Neutrophil (primary cell): ENCODE measurements around the gene LDB3.

Experiments
- H3K27ac ChIP-seq: fragments of 200-600 bp; sonication (generic); 2 replicates; pipeline ENCODE4 v1.5.1; 2016; ENCODE audit warnings: mild to moderate bottlenecking, moderate library complexity
- H3K27me3 ChIP-seq: fragments of 200-600 bp; sonication (generic); 2 replicates; pipeline ENCODE4 v1.6.0; 2016; ENCODE audit warnings: mild to moderate bottlenecking
- H3K36me3 ChIP-seq: fragments of 200-600 bp; sonication (generic); 2 replicates; pipeline ENCODE4 v1.5.1; 2017
- H3K4me1 ChIP-seq, 2 experiments: fragments of 200-600 bp in 1 of 2; sonication (generic) in 1 of 2; 1 replicate in 1 of 2; 2 replicates in 1 of 2; pipeline versions ENCODE4 v1.5.1 to v1.6.1; 2013 to 2016; ENCODE audit warnings: low read depth in 1 of 2, low read length in 1 of 2, mild to moderate bottlenecking in 1 of 2, moderate library complexity in 1 of 2; ENCODE audit not compliant: control insufficient read depth in 1 of 2, insufficient read depth in 1 of 2
- H3K4me3 ChIP-seq, 2 experiments: fragments of 200-600 bp in 1 of 2; sonication (generic) in 1 of 2; 1 replicate in 1 of 2; 2 replicates in 1 of 2; pipeline ENCODE4 v1.5.1; 2013 to 2016; ENCODE audit warnings: low read depth in 1 of 2, low read length in 1 of 2, mild to moderate bottlenecking in 1 of 2, moderate library complexity in 1 of 2
- H3K9me3 ChIP-seq: fragments of 200-600 bp; sonication (generic); 2 replicates; pipeline ENCODE4 v1.5.1; 2016
- TF ChIP-seq, protein P1 (sequence below): fragments of 200-600 bp; sonication (generic); IDR thresholded peaks from 2 replicates; pipeline ENCODE4 v1.5.1; 2016; ENCODE audit warnings: antibody characterized with exemption

LDB3 gene

DNA sequence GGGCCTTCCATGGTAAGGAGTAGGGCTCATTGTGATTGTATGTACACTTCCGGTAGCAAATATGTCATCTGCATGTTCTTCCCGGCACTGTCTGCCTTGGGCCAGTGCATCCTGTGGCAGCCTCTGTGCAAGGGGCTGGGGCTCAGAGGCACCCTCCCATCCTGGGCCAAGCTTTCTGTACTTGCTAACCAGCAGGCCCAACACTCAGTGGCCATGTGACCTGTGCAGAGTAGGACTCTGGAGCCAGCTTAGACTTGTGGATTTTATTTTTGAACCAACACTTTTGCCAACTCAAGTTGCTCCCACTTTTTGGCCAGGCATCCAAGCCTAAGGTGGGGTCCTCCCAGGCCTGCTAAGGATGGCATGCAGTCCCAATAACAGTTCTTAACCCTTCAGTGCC is 25.0 kb downstream of the LDB3 start:
- H3K27ac ChIP-seq, result no peak overlapping the region
- no peaks in the 10 kb centered on the region for H3K9me3 ChIP-seq
- H3K27me3 ChIP-seq, result peaks cover 5% of the 10 kb centered on the region
- TF ChIP-seq, protein P1, sequence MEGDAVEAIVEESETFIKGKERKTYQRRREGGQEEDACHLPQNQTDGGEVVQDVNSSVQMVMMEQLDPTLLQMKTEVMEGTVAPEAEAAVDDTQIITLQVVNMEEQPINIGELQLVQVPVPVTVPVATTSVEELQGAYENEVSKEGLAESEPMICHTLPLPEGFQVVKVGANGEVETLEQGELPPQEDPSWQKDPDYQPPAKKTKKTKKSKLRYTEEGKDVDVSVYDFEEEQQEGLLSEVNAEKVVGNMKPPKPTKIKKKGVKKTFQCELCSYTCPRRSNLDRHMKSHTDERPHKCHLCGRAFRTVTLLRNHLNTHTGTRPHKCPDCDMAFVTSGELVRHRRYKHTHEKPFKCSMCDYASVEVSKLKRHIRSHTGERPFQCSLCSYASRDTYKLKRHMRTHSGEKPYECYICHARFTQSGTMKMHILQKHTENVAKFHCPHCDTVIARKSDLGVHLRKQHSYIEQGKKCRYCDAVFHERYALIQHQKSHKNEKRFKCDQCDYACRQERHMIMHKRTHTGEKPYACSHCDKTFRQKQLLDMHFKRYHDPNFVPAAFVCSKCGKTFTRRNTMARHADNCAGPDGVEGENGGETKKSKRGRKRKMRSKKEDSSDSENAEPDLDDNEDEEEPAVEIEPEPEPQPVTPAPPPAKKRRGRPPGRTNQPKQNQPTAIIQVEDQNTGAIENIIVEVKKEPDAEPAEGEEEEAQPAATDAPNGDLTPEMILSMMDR, result no peak
- no peaks in the 10 kb centered on the region for H3K4me1 ChIP-seq
- H3K36me3 ChIP-seq, result no peaks in the 10 kb centered on the region
- no peak overlapping the region for H3K4me3 ChIP-seq

DNA sequence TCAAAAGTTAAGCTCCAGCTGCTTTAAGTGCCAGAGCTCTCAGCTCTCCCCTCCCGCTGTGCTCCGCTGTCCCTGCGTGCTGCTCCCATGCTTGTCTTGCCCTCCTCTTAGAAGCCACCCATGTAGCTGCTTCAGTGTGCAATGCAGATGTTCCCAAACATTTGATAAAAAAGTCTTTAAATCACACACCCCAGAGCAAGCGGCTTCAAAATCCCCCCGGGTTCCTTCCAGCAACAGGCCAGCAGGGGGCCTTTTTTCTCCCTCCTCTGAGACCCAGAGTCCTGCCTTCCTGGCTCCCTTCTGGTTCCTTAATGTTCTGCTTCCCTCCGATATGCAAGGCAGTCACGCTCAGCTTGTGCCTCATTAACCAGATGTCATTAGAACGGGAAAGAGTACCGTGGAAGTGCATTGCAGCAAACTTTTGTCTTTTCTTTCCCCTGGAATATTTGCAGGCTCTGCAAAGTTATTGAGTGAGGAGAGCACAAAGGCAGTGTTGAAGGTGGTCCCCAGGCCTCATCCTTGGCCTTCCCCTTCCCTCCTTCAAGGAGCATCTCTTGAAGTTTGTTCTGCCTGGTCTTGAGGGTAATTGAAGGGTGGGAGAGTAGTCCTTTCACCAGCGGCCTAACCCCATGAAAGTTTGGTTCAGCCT is 25.5 kb downstream of the LDB3 start:
- Histone ChIP-seq H3K27me3 (peaks cover 5% of the 10 kb centered on the region), H3K9me3 (no peaks in the 10 kb centered on the region), H3K36me3 (no peaks in the 10 kb centered on the region), H3K4me1 (no peaks in the 10 kb centered on the region), H3K27ac (no peak overlapping the region), H3K4me3 (no peak overlapping the region)
- TF ChIP-seq, protein P1, result no peak

DNA sequence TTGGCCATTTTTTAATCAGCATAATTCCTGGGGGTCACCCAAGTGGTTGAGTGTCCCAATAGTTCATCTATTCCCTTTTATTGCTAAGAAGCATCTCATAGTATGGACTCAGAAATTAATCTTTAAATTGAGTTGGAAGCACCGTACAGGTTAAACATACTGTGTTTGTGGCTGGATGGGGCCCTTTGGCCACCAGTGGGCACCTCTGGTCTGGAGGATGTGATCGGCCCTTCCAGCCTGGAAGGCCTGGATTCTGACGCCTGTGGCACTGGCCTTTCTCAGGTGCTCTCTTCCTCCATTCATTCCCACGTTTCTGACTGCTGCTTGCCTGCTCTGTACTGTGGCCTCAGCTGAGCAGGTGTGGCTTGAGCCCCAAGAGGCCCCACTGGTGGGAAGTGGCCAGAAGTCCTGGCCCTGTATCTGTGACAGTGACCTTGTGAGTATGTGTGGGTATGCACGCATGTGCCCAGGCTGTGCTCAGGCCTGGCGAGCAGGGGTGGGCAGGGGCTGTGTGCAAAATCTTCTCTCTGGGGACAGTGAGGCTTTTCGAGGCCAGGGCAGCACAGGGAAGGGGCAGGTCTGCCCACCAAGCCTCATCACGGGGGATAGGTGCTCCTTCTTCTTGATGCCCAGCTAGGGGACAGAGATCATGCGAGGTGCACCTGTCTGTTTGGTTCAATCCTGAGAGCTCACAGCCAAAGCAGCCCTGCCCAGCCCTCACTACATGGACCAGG is 30.1 kb downstream of the LDB3 start:
- Histone ChIP-seq H3K4me3 (no peak overlapping the region), H3K9me3 (no peaks in the 10 kb centered on the region), H3K36me3 (no peaks in the 10 kb centered on the region), H3K27ac (no peak overlapping the region), H3K27me3 (peaks cover 5% of the 10 kb centered on the region), H3K4me1 (no peaks in the 10 kb centered on the region)
- TF ChIP-seq, protein P1, result no peak

DNA sequence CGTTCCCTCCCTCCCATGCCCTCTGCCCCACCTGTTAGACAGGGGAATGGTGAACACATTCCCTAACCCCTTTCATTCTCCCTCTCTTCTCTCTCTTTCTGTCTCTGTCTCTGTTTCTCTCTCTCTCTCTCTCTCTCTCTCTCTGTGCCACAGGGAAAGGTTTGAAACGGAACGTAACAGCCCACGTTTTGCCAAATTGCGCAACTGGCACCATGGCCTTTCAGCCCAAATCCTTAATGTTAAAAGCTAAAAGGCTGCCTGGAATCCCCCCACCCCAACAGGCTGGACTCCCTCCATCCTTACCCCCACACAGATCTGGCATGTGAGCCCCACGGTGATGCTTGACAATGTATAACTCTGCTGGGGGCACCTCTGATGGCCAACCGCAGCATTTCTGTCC is 30.8 kb downstream of the LDB3 start:
- no peak overlapping the region for H3K27ac ChIP-seq
- TF ChIP-seq, protein P1, result no peak
- peaks cover 5% of the 10 kb centered on the region for H3K27me3 ChIP-seq
- no peak overlapping the region for H3K4me3 ChIP-seq
- H3K9me3 ChIP-seq, result no peaks in the 10 kb centered on the region
- no peaks in the 10 kb centered on the region for H3K4me1 ChIP-seq
- H3K36me3 ChIP-seq, result no peaks in the 10 kb centered on the region

DNA sequence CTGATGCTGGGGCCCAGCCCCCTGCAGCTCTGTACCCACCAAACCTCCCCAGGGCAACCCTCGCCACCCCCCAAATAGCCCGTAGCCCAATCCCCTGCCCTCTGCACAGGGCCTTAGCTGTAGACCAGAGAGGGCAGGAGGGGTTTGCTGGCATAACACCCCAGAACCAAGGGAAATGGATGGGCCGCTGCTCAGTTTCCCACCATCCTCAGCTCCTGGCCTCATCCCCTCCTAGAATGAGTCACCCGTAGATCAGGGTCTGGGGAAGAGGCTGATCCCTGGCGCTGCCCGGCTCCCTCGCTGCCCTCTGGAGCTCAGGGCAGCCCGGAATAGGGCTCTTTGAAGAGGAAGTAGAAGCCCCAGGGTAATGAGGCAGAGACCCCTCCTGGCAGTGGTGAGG is 31.2 kb downstream of the LDB3 start:
- Histone ChIP-seq H3K27me3 (peaks cover 5% of the 10 kb centered on the region), H3K27ac (no peak overlapping the region), H3K4me1 (no peaks in the 10 kb centered on the region), H3K9me3 (no peaks in the 10 kb centered on the region), H3K36me3 (no peaks in the 10 kb centered on the region), H3K4me3 (no peak overlapping the region)
- TF ChIP-seq, protein P1, result no peak
